Measurements from ENCODE around the gene OR51M1. TPM values are rescaled to one million over a fixed set of nuclear protein-coding genes. Genes with fewer than 3 reads are reported as not detected.

OR51M1 gene
- total and polyA plus RNA-seq, 4 donors, result not detected

DNA sequence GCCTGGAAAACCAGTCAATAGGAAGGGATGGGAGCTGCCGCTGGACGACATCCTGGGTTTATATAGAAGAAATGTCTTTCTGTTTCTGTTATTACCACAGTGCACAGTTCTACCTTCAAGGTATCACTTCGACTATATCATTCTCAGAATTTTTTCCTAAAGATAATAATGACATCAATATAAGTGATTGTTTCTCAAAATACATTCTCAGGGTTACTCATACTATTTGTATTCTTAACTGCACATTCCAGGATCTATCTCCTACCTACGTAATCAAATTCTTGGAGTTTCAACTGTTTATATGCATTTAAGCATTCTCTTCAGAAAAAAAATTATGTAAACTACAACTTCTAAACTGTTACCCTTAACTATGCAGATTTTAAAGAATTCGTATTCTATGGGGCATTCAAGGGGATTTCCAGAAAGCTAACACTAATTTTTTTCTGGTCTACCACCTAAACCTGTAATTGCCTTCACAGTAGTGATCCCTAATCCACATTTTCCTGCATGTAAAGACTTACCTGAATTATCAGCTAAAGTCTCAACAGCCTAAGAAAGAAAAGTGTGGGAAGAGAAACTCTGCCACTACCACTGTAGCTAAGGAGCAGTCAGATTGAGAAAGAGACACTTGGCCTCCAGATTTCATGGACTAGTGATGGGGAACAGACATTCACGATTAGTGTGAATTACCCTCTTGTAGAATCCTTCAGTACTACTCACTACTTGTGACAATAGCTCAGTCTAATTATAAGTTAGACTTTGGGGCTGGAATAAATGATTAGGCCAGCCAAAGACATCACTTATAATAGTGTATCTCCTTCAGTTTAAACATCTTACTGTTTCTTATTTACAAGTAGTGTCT, 39.9 kb upstream of the OR51M1 start, which contains the start of gene OR51B5:
TSS of gene OR51B5 (minus strand) at position 51 of the 862 bp plus-strand sequence. CDS start at position 51, 0 bp downstream.
- Histone ChIP-seq H3K9me3 (ENCODE audit: control insufficient read depth in 4 of 4, low read length in 3 of 4) (no peaks in the 10 kb centered on the region), H3K9ac (ENCODE audit: low read depth in 1 of 2, low read length in 2 of 2) (no peak within 1 kb of the TSS), H3K27me3 (ENCODE audit: control insufficient read depth in 4 of 4, insufficient read depth in 4 of 4, low read length in 3 of 4) (no peaks in the 10 kb centered on the region), H3K27ac (ENCODE audit: low read depth in 1 of 2, low read length in 2 of 2) (no peak within 1 kb of the TSS), H3K4me3 (ENCODE audit: low read depth in 1 of 3, low read length in 3 of 3) (no peak within 1 kb of the TSS), H3K36me3 (ENCODE audit: control insufficient read depth in 4 of 4, insufficient read depth in 3 of 4, low read depth in 1 of 4, low read length in 3 of 4) (no peaks in the 10 kb centered on the region), H3K4me1 (ENCODE audit: control insufficient read depth in 4 of 4, insufficient read depth in 4 of 4, low read length in 3 of 4) (no peaks in the 10 kb centered on the region)
- no peak for DNase-seq (ENCODE audit: low spot score)
- TF ChIP-seq RAD21 (IDR thresholded peaks at IDR 0.05), result no peak
- WGBS, result 76% methylated on average over 6 of the region's 6 CpGs

DNA sequence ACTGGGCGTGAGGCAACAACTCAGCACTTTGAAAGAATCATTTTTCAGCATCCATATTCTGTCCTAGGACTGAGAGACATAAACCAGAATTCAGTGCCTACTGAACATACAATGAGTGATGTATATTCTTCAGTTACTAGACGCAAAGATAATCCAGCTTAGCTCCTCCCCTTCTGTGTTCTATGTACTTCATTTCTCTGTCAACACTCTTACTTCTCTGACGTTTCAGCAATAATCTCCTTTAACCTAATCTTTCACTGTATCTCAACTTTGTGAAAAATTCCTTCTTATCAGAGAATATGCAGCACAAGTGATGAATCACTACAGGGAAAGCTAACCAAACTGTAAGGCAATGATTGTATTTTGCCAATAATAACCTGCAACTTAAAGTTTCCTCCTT, 37.8 kb upstream of the OR51M1 start:
- no peak overlapping the region for H3K4me3 ChIP-seq (ENCODE audit: low read depth in 1 of 3, low read length in 3 of 3)
- no peak overlapping the region for H3K27ac ChIP-seq (ENCODE audit: low read depth in 1 of 2, low read length in 2 of 2)
- no peaks in the 10 kb centered on the region for H3K4me1 ChIP-seq (ENCODE audit: control insufficient read depth in 4 of 4, insufficient read depth in 4 of 4, low read length in 3 of 4)
- DNase-seq (ENCODE audit: low spot score), result no peak
- no peaks in the 10 kb centered on the region for H3K36me3 ChIP-seq (ENCODE audit: control insufficient read depth in 4 of 4, insufficient read depth in 3 of 4, low read depth in 1 of 4, low read length in 3 of 4)
- TF ChIP-seq RXRA (IDR thresholded peaks at IDR 0.05) (no peak), EGR1 (IDR thresholded peaks at IDR 0.05; ENCODE audit: low read depth in 2 of 2) (no peak), FOXA2 (IDR thresholded peaks at IDR 0.05) (no peak), NR2F2 (IDR thresholded peaks at IDR 0.05) (no peak), GABPA (IDR thresholded peaks at IDR 0.05 in 1 of 2, conservative IDR thresholded peaks at IDR 0.05 in 1 of 2) (no peak), HNF4G (IDR thresholded peaks at IDR 0.05) (no peak), YY1 (IDR thresholded peaks at IDR 0.05) (no peak), FOXA1 (IDR thresholded peaks at IDR 0.05) (no peak), HNF4A (conservative IDR thresholded peaks at IDR 0.05) (no peak), JUND (IDR thresholded peaks at IDR 0.05) (no peak), RAD21 (IDR thresholded peaks at IDR 0.05) (no peak)
- TF ChIP-seq, protein P1, sequence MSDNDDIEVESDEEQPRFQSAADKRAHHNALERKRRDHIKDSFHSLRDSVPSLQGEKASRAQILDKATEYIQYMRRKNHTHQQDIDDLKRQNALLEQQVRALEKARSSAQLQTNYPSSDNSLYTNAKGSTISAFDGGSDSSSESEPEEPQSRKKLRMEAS (IDR thresholded peaks at IDR 0.05), result no peak
- TF ChIP-seq, protein P2, sequence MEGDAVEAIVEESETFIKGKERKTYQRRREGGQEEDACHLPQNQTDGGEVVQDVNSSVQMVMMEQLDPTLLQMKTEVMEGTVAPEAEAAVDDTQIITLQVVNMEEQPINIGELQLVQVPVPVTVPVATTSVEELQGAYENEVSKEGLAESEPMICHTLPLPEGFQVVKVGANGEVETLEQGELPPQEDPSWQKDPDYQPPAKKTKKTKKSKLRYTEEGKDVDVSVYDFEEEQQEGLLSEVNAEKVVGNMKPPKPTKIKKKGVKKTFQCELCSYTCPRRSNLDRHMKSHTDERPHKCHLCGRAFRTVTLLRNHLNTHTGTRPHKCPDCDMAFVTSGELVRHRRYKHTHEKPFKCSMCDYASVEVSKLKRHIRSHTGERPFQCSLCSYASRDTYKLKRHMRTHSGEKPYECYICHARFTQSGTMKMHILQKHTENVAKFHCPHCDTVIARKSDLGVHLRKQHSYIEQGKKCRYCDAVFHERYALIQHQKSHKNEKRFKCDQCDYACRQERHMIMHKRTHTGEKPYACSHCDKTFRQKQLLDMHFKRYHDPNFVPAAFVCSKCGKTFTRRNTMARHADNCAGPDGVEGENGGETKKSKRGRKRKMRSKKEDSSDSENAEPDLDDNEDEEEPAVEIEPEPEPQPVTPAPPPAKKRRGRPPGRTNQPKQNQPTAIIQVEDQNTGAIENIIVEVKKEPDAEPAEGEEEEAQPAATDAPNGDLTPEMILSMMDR (IDR thresholded peaks at IDR 0.05; ENCODE audit: low read depth, low read length, missing input control), result no peak
- TF ChIP-seq, protein P3, sequence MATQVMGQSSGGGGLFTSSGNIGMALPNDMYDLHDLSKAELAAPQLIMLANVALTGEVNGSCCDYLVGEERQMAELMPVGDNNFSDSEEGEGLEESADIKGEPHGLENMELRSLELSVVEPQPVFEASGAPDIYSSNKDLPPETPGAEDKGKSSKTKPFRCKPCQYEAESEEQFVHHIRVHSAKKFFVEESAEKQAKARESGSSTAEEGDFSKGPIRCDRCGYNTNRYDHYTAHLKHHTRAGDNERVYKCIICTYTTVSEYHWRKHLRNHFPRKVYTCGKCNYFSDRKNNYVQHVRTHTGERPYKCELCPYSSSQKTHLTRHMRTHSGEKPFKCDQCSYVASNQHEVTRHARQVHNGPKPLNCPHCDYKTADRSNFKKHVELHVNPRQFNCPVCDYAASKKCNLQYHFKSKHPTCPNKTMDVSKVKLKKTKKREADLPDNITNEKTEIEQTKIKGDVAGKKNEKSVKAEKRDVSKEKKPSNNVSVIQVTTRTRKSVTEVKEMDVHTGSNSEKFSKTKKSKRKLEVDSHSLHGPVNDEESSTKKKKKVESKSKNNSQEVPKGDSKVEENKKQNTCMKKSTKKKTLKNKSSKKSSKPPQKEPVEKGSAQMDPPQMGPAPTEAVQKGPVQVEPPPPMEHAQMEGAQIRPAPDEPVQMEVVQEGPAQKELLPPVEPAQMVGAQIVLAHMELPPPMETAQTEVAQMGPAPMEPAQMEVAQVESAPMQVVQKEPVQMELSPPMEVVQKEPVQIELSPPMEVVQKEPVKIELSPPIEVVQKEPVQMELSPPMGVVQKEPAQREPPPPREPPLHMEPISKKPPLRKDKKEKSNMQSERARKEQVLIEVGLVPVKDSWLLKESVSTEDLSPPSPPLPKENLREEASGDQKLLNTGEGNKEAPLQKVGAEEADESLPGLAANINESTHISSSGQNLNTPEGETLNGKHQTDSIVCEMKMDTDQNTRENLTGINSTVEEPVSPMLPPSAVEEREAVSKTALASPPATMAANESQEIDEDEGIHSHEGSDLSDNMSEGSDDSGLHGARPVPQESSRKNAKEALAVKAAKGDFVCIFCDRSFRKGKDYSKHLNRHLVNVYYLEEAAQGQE (IDR thresholded peaks at IDR 0.05), result no peak
- no peaks in the 10 kb centered on the region for H3K9me3 ChIP-seq (ENCODE audit: control insufficient read depth in 4 of 4, low read length in 3 of 4)
- no peak overlapping the region for H3K9ac ChIP-seq (ENCODE audit: low read depth in 1 of 2, low read length in 2 of 2)
- no peaks in the 10 kb centered on the region for H3K27me3 ChIP-seq (ENCODE audit: control insufficient read depth in 4 of 4, insufficient read depth in 4 of 4, low read length in 3 of 4)
- 66% methylated on average over 3 of the region's 3 CpGs for WGBS

Data from liver (tissue), 9 donors.